Posterior vena cava (tissue), 2 donors: ENCODE data around the gene LRSAM1. TPM values are rescaled to one million over a fixed set of nuclear protein-coding genes. Genes with fewer than 3 reads are reported as not detected.

Experiments
- DNase-seq: peaks from one replicate; pipeline ENCODE4 v3.0.0-alpha.2; 2020; ENCODE audit warnings: low spot score
- intact Hi-C, 2 donors: fragments of 100-400 bp; cut with DNase I; formaldehyde crosslinking; loops; one replicate each; pipeline versions ENCODE4 v1.14.1 to v1.14.2; 2022 to 2023
- long read RNA-seq, 2 donors: library from polyadenylated mRNA; unstranded; transcript quantifications; one replicate each; pipeline ENCODE4 v2.0.0, GENCODE V29; 2020 to 2021
- total RNA-seq, 2 donors: library from RNA; stranded (reverse); fragmentation: NEBNext Ultra II Directional; extraction: Animal tissue kit (Norgen Biotek cat#: 25700); gene quantifications; one replicate each; pipeline ENCODE4 v1.2.1, GENCODE V29; 2021
- donor health status: DM: yes; HTN: yes; CAD: no.
- donor health status: DM: yes; HTN: yes; CAD: no.

LRSAM1 gene
- total RNA-seq, result 10 to 100 TPM; 15.6 to 16.9 TPM
- long read RNA-seq, donor 1, partial matches to known transcripts, result 0 of 11 reads
- long read RNA-seq, donor 1, other reads (novel, unspliced or antisense), result 5 of 11 reads
- long read RNA-seq, donor 2, transcript LRSAM1-201 (26 exons, 3,146 nt), result major isoform, 19 of 70 reads
- long read RNA-seq, donor 2, partial matches to known transcripts, result 37 of 70 reads
- long read RNA-seq, donor 2, other reads (novel, unspliced or antisense), result 12 of 70 reads

DNA sequence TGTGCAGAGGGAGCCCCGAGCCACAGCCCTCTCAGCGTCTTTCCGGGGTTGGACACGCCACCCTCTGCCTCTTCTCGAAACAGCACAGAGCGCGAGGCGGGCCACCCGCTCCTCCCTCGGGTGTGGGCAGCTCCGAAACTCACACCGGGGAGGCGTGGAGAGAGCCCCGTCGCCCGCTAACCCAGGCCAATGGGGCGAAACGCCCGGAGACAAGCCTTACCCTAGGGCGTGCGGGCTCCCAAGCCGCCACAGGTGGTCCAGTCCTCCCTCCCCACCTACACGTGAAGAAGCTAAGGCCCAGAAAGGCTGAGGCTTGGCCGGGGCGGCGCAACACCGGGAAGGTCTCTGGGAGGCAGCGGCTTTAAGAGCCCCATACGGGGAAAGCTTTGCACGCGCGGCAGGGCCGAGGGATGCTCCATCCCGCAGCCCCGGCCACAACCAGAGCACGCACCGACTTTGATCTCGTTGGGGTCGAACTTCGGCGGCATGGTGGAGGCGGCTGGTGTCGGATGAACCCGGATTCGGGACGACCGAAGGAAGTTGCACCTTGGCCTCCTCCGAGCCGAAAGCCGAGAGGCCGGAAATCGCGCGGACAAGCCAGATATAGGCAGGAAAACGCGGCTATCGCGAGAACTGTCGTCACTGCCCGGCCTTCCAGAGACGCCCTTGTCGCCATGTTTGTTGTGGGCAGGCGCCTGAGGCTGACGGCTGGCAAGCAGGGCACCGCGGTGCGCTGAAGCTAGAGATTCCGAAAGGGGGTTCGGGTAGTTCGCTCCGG lies at the start of gene LRSAM1, which contains the start of gene RPL12:
TSS of gene LRSAM1 (plus strand) at position 681 of the 778 bp plus-strand sequence. CDS start 3,018 bp downstream, outside the sequence.
TSS of gene RPL12 (minus strand) at position 577 of the 778 bp plus-strand sequence. CDS start at position 488, 89 bp downstream.
- peak; percentile 99 for DNase-seq
- intact Hi-C loops, result no loop called here

DNA sequence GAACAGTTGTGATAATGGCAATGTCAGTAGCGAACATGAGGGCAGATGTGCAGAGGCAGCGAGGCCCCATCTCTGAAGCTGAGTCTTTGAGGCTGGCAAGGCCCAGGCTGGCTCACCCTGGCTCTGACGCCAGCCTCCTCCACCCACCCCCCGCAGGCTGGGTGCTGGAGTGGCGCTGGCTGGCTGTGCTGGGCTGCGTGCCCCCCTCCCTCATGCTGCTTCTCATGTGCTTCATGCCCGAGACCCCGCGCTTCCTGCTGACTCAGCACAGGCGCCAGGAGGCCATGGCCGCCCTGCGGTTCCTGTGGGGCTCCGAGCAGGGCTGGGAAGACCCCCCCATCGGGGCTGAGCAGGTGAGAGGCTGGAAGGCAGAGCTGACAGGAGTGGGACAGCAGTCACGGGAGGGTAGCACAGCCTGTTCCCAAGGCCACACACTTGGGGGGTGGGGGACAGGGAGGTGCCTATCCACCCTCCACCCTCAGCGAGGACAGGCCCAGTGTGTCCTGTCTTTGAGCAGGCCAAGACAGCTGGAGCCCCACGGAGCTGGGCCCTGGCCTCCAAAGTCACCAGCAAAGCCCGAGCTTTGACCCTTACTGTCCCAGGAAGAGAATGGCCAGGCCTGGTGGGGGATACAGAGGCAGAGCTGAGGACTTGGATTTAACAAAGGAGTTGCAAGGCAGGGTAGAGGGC lies 48.8 kb upstream of the LRSAM1 start:
- intact Hi-C loops, result no loop called here
- DNase-seq, result no peak

DNA sequence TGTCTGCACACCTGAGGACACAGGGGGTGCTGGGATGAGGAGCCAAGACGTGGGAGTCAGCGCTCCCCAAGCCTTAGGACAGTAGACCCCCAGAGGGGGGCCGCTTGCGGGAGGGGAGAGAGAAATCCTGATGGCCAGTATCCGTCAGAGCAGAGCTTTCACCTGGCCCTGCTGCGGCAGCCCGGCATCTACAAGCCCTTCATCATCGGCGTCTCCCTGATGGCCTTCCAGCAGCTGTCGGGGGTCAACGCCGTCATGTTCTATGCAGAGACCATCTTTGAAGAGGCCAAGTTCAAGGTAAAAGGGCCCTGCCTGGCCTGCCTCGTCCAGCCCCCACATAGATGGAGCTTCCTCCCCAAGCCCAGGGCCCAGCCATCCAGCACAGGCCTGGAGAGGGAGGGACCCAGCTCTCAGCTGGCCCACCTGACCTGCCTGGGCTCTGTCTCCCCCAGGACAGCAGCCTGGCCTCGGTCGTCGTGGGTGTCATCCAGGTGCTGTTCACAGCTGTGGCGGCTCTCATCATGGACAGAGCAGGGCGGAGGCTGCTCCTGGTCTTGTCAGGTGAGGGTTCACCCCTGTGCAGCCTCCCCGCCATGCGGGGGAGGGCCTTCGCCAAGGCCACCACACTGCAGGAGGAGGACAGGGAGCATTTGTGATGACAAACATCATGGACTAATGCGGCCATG lies 47.7 kb upstream of the LRSAM1 start:
- intact Hi-C loops, result no loop called here
- no peak for DNase-seq

DNA sequence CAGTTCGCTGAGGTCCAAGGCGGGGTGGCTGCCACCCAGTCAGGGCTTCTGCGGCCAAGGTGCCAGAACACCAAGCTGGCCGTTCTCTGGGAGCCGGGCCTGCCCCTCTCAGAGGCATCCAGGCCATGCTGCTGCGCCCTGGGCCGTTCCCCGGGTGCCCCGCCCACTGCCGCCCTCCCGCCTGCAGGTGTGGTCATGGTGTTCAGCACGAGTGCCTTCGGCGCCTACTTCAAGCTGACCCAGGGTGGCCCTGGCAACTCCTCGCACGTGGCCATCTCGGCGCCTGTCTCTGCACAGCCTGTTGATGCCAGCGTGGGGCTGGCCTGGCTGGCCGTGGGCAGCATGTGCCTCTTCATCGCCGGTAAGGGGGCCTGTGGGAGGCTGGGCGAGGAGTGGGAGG lies 46.7 kb upstream of the LRSAM1 start:
- intact Hi-C loops, result no loop called here
- no peak for DNase-seq

DNA sequence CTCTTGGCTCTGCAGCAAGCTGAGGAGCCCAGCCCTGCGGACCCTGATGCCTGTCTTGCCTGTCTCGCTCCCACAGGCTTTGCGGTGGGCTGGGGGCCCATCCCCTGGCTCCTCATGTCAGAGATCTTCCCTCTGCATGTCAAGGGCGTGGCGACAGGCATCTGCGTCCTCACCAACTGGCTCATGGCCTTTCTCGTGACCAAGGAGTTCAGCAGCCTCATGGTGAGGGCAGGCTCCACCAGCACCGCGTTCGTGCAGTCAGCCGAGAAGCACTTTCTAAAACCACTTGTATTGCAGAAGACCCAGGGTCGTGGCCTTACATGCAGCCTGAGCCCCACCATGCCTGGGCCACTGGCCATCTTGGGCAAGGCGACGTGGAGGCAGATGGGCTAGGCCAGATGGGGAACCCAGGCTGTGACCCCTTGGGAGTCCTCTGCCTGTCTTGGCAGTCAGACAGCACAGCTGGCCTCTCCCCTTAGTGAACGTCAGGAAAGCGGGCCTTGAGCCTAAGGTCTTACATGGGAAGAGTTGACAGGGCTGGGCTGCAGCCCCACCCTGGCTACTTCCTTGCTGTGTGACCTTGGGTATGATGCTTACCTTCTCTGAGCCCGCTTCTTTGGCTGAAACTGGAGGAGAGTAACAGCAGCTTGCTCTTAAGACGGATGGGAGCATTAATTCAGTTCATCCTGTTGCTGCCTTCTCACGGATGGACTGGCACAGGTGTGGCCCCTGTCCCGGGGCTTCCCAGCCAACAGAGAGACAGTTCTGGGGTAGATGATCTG lies 45.8 kb upstream of the LRSAM1 start:
- intact Hi-C loops, result no loop called here
- DNase-seq, result no peak

DNA sequence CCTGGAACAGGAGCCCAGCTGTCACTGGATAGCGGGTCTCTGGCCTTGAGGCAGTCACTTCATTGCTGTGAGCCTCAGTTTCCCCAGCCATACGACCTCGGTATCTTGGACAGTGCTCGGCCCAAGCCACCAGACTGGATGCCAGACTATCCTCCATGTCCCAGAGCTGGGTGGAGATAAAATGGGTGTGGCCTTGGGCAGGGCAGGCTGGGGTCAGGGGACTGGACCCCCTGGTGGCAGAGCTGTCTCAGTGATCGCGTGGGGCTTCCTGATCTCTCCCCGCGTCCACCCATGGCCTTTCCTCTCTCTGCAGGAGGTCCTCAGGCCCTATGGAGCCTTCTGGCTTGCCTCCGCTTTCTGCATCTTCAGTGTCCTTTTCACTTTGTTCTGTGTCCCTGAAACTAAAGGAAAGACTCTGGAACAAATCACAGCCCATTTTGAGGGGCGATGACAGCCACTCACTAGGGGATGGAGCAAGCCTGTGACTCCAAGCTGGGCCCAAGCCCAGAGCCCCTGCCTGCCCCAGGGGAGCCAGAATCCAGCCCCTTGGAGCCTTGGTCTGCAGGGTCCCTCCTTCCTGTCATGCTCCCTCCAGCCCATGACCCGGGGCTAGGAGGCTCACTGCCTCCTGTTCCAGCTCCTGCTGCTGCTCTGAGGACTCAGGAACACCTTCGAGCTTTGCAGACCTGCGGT lies 44.4 kb upstream of the LRSAM1 start:
- intact Hi-C loops, result no loop called here

DNA sequence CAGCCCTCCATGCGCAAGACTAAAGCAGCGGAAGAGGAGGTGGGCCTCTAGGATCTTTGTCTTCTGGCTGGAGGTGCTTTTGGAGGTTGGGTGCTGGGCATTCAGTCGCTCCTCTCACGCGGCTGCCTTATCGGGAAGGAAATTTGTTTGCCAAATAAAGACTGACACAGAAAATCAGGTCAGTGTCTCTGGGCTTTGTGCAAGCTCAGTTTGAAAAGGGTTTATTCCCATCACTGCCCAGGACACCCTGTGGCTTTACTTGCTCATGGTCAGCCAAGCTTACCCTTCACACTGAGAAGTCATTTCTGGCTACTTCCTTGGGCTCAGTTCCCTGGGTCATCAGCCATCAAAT lies 43.8 kb upstream of the LRSAM1 start:
- DNase-seq, result no peak
- intact Hi-C loops, result no loop called here

More for the DNA sequence above, 44.4 kb upstream of the LRSAM1 start:
- DNase-seq, result no peak

DNA sequence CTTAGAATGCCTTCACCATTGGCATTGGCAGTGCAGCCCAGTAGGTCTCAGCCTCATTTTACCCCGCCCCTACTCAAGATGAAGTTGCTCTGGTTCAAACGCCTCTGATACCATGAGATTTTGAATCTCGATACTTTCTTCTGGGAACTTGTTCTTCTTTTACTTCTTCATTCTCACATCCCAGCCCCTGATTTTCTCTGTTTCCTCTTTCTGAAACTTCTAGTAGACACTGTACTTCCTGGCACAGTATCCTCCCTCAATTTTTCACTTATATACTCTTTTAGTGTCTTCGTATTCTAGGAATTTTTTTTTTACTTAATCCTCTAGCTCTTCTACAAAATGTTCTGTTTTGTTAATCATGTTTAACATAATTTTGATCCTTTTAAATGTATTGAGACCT lies 40.2 kb upstream of the LRSAM1 start:
- intact Hi-C loops, result no loop called here
- no peak for DNase-seq

DNA sequence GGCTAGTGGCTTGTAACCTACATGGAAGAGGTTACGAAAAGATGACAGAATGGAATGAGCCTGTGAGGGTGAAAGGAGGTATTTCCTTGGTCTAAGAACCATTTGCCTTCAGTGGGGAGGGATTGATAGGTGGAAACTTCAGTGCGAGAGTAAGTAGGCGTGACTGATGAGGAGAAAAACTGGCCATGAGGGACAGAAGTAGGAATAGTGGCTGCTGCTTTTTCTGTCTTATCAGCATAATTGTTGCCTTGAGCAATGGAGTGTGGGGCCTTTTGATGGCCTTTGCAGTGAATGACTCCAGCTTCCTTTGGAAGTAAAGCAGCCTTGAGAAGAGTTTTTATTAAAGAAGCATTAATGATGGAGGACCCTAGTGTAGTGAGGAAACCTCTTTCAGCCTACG lies 36.2 kb upstream of the LRSAM1 start:
- intact Hi-C loops, result no loop called here
- DNase-seq, result no peak

DNA sequence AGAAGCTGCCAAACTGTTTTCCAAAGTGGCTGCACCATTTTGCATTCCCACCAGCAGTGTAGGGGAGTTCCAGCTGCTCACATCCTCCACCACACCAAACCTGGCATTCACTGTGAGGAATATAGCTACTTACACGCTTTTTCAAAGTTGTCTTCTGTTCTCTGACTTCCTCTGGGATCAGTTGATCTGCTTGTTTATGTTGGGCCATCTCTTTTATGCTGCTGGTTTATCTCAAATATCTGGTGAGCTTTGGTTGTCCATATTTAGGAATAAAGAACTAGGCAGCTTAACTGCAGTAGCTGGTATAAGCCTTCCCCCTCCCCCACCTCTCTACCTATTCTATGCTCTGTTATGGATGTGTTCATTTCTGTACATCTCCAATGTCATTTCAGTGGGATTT lies 35.7 kb upstream of the LRSAM1 start:
- intact Hi-C loops, result no loop called here
- DNase-seq, result no peak

DNA sequence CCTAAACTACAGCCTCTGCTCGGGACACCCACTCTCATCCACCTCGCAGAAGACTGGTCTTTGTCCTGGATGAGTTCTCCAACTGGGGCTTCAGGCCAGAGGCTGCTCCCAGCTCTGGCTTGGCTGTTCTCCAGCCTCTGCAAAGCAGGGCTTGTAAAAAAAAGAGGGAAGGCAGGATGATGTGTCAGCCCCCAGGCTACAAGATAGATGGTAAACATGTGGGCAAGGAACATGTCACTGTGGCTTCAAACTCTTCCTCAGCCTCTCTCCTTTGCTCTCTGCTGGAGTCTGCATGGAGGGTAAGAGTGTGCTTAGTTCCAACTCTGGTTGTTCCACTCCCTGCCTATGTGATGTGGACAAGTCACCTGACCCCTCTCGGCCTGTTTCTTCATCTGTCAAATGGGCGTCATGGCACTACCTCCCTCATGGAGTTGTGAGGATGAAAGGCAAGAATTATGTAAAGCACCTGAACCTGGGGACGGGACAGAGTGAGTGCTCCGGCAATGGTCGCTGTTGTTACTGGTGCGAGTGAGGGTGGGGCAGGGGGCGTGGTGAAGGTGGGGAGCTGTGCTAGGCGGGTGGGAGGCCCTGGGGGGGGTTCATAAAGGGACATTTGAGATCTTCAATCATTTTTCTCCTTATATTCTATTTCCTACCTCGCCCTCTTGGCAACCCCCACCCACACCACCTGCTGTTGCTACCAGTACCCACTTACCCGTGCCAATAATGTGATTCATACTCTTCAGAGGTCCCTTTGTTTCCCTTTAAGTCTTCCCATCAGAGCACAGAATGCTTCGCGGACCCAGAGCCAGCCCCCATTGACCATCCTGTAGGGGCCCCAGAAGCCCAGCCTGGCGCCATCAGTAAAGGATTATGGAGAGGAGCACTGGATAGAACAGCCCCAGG lies 33.9 kb upstream of the LRSAM1 start:
- DNase-seq, result no peak
- intact Hi-C loops, result no loop called here

DNA sequence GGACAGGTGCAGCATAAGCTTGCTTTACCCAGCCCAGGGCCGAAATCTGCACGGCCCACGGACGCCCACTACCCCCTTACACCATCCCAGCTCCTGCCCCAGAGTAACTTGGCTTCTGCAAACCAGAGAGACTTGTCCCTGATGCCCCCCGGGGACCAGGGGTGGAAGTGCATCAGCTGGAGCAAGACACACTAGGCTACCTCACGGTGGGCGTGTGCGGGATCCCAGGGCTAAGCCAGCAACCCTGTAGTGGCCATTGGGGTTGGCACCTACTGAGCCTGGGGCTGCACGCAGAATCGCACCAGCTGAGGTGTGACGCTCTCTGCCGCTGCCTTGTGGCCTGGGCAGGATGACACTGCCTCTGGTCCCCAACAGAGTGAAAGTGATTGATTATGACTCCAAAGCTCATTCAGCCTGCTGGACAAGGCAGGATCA lies 33.3 kb upstream of the LRSAM1 start:
- intact Hi-C loops, result no loop called here
- DNase-seq, result no peak

DNA sequence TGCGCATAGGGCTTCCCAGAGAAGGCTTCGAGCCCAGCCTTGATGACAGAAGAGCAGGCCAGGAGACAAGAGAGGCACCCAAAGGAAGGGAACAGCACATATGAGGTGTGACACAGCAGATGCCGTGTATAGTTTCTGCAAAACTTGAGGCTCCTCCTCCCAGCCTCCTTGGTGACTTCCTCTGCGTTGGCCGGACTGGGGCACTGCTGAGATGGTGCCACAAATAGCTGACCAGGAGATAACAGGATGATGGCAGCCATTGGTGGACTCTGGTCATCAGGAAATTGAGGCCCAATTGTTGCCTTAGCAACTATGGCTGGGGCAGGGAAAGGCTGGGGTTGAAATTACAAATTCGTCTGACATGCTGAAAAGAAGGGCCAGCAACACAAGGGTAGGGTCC lies 32.0 kb upstream of the LRSAM1 start:
- no peak for DNase-seq
- intact Hi-C loops, result no loop called here

DNA sequence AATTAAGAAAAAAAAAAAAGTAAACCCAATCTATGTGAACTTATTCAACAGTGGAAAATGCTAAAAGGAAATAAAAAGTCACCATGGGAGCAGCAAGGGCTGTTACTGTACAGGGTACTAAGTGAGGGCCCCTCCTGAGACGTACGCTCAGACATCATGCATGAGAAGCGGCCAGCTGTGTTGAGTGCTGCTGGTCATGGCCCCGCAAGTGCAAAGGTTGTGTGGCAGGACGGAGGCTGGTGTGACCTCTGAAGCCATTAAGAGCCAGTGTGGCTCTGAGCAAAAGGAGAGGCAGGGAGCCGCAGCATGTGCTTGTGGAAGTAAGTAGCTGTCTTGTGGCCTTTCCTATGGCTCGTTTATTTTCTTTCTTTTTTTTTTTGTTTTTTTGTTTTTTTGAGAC lies 30.3 kb upstream of the LRSAM1 start:
- DNase-seq, result no peak
- intact Hi-C loops, result no loop called here

DNA sequence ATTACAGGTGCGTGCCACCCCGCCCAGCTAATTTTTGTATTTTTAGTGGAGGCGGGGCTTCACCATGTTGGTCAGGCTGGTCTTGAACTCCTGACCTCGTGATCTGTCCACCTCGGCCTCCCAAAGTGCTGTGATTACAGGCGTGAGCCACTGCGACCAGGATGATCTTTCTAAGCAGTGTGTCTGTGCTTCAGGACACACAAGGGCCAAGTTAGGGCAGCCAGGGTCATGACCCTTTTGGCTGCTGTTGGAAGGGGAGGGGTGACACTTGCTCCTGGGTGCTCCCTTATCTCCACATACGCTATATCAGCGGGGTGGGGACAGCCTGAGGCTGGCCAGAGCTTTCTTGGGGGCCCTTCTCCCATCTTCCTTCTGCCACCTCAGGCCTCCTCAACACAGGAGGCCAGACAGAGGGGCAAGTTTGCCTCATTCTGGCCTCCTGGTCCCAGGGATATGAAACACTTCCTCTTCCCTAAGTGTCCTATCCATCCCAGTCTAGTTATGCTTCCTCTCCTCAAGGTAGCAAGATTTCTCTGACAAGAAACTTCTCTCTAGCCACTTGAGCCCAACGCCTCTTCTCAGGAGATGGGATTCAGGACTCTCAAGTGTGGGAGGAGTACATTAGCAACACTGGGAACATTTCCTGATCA lies 29.1 kb upstream of the LRSAM1 start:
- no peak for DNase-seq
- intact Hi-C loops, result no loop called here

DNA sequence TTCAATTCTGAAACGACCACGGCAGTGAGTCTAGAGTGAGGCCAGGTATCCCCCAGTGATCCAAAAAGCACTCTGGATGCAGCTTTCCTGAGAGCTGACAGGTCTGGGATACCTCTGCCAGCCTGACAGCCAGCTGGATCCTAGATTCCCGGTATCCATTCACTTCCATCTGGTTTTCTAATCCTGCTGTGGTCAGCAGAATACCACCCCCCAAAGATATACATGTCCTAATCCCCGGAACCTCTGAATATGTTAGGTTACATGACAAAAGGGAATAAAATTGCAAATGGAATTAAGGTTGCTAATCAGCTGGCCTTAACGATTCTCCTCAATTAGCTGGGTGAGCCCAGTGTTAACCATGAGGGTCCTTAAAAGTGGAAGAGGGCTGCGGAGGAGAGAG lies 28.5 kb upstream of the LRSAM1 start:
- DNase-seq, result no peak
- intact Hi-C loops, result no loop called here

DNA sequence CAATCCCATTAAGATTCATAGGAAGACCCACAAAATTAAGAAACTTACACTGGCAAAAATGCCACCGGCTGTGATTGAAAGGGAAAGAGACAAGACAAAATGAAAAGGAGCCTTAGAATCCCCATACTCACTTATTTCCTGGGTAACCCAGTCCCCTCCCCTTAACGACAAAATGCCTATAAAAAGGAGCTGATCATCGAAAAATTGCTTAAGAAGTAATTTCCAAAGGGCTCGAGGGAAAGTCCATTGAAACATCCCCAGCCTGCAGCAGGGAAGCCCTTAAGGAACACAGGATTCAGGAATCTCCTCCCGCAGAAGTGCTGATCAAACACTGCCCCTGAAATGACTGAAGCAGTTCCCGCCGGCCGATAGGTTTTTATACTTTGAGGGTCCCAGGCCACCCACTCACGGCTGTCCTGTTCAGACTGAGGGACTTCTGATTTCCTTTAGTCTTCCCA lies 27.8 kb upstream of the LRSAM1 start:
- intact Hi-C loops, result no loop called here
- no peak for DNase-seq
